Neuronal stem cell (in vitro differentiated cells): ENCODE data around the gene BLM.

Experiments
- DNase-seq: peaks from one replicate; pipeline ENCODE4 v3.0.0-alpha.2; 2013; ENCODE audit warnings: low spot score
- H2AFZ ChIP-seq: one replicate; pipeline ENCODE4 v1.6.1; 2013; ENCODE audit warnings: mild to moderate bottlenecking, low read length, inconsistent platforms
- H2AK5ac ChIP-seq: 2 replicates; pipeline ENCODE4 v1.6.1; 2013; ENCODE audit warnings: low read depth, mild to moderate bottlenecking, inconsistent platforms, low read length, moderate library complexity, mixed read lengths
- H2BK120ac ChIP-seq: 2 replicates; pipeline ENCODE4 v1.6.1; 2013; ENCODE audit warnings: low read depth, mild to moderate bottlenecking, inconsistent platforms, low read length, moderate library complexity, mixed read lengths
- H2BK12ac ChIP-seq: one replicate; pipeline ENCODE4 v1.6.1; 2013; ENCODE audit warnings: low read length, inconsistent platforms
- H2BK15ac ChIP-seq: 2 replicates; pipeline ENCODE4 v1.6.1; 2013; ENCODE audit warnings: mild to moderate bottlenecking, low read length, inconsistent platforms, mixed read lengths
- H2BK5ac ChIP-seq: one replicate; pipeline ENCODE4 v1.6.1; 2013; ENCODE audit warnings: inconsistent platforms, mild to moderate bottlenecking, low read length, moderate library complexity
- H3K14ac ChIP-seq: one replicate; pipeline ENCODE4 v1.6.1; 2013; ENCODE audit warnings: low read length, inconsistent platforms
- H3K18ac ChIP-seq: 2 replicates; pipeline ENCODE4 v1.6.1; 2013; ENCODE audit warnings: low read length, inconsistent platforms
- H3K23ac ChIP-seq: 2 replicates; pipeline ENCODE4 v1.6.1; 2013; ENCODE audit warnings: low read depth, mild to moderate bottlenecking, mixed read lengths, low read length, inconsistent platforms; ENCODE audit not compliant: poor library complexity
- H3K27ac ChIP-seq: replicated peaks from 3 replicates; pipeline ENCODE4 v1.5.1; 2013; ENCODE audit warnings: low read length, inconsistent platforms
- H3K27me3 ChIP-seq, 3 experiments: 2 replicates each; pipeline ENCODE4 v1.6.1; 2013; ENCODE audit warnings: low read length in 3 of 3, mild to moderate bottlenecking in 2 of 3, inconsistent platforms in 1 of 3, low read depth in 1 of 3, mixed read lengths in 1 of 3, moderate library complexity in 1 of 3; ENCODE audit not compliant: control insufficient read depth in 3 of 3, insufficient read depth in 3 of 3
- H3K36me3 ChIP-seq, 2 donors: replicated peaks in 1 of 2; 2 replicates each; pipeline ENCODE4 v1.6.1; 2013; ENCODE audit warnings: low read length in 2 of 2; ENCODE audit not compliant: control insufficient read depth in 2 of 2, insufficient read depth in 2 of 2
- H3K4ac ChIP-seq: 2 replicates; pipeline ENCODE4 v1.6.1; 2013; ENCODE audit warnings: inconsistent platforms, mild to moderate bottlenecking, low read length, moderate library complexity
- H3K4me1 ChIP-seq, 2 donors: 1 replicate in 1 of 2; 2 replicates in 1 of 2; pipeline ENCODE4 v1.6.1; 2013; ENCODE audit warnings: low read length in 2 of 2, low read depth in 1 of 2; ENCODE audit not compliant: control insufficient read depth in 2 of 2, insufficient read depth in 1 of 2
- H3K4me2 ChIP-seq: one replicate; pipeline ENCODE4 v1.6.1; 2013; ENCODE audit warnings: mild to moderate bottlenecking, low read length, inconsistent platforms; ENCODE audit not compliant: insufficient read depth, poor library complexity, severe bottlenecking
- H3K4me3 ChIP-seq, 2 donors: 2 replicates each; pipeline ENCODE4 v1.5.1; 2013; ENCODE audit warnings: low read length in 2 of 2, mild to moderate bottlenecking in 2 of 2, inconsistent platforms in 1 of 2, moderate library complexity in 1 of 2
- H3K79me1 ChIP-seq: one replicate; pipeline ENCODE4 v1.6.1; 2013; ENCODE audit warnings: low read depth, mild to moderate bottlenecking, inconsistent platforms, low read length, moderate library complexity
- H3K9ac ChIP-seq: one replicate; pipeline ENCODE4 v1.6.1; 2013; ENCODE audit warnings: mild to moderate bottlenecking, low read depth, low read length, inconsistent platforms; ENCODE audit not compliant: poor library complexity
- H3K9me3 ChIP-seq, 2 donors: replicated peaks in 1 of 2; 2 replicates each; pipeline versions ENCODE3 to v1.6.1; 2013; ENCODE audit warnings: low read length in 2 of 2, mild to moderate bottlenecking in 2 of 2, inconsistent platforms in 1 of 2, low read depth in 1 of 2, mixed read lengths in 1 of 2, moderate library complexity in 1 of 2; ENCODE audit not compliant: control insufficient read depth in 2 of 2, insufficient read depth in 1 of 2
- H4K8ac ChIP-seq: one replicate; pipeline ENCODE4 v1.6.1; 2013; ENCODE audit warnings: low read depth, mild to moderate bottlenecking, inconsistent platforms, low read length, moderate library complexity
- H4K91ac ChIP-seq: one replicate; pipeline ENCODE4 v1.6.1; 2013; ENCODE audit warnings: low read length, low read depth, mild to moderate bottlenecking, inconsistent platforms; ENCODE audit not compliant: poor library complexity
- WGBS, 2 donors: extraction: QIAGEN DNeasy Blood & Tissue Kit; methylation state at CpG; one replicate each; pipeline ENCODE4 v1.1.7; 2013; ENCODE audit warnings: missing lambda C conversion rate in 2 of 2, mixed read lengths in 1 of 2; ENCODE audit not compliant: insufficient read length in 2 of 2, insufficient replicate concordance in 1 of 2; ENCODE audit errors: extremely low coverage in 2 of 2; 5-methylcytosine and 5-hydroxymethylcytosine counted together

The BLM gene

GRCh38 chr15:90829126-90829525, 112.0 kb downstream of the BLM start:
- Histone ChIP-seq H3K4me1 (no peaks in the 10 kb centered on the region), H3K27me3 (no peaks in the 10 kb centered on the region), H2BK12ac (no peak overlapping the region), H3K4me3 (no peak overlapping the region), H4K8ac (no peak overlapping the region), H3K9me3 (no peaks in the 10 kb centered on the region), H2BK120ac (no peak overlapping the region), H2AFZ (no peak overlapping the region), H3K18ac (no peak overlapping the region), H3K14ac (no peak overlapping the region), H3K4me2 (no peak overlapping the region), H4K91ac (no peak overlapping the region), H3K79me1 (no peaks in the 10 kb centered on the region), H3K36me3 (no peaks in the 10 kb centered on the region), H2BK15ac (no peak overlapping the region), H2AK5ac (no peak overlapping the region), H3K9ac (no peak overlapping the region), H2BK5ac (peak overlapping the region; percentile 82), H3K27ac (no peak overlapping the region), H3K4ac (no peak overlapping the region), H3K23ac (no peak overlapping the region)
- DNase-seq, result no peak
- WGBS, 2 donors, result no CpG with 5 or more reads among the region's 6 CpGs

- Histone ChIP-seq H3K4me3 (no peak overlapping the region), H2BK5ac (no peak overlapping the region), H3K4me2 (no peak overlapping the region), H3K18ac (peak overlapping the region; percentile 13), H3K23ac (no peak overlapping the region), H4K8ac (no peak overlapping the region), H3K9me3 (no peaks in the 10 kb centered on the region), H4K91ac (no peak overlapping the region), H3K4ac (no peak overlapping the region), H3K27ac (no peak overlapping the region), H2BK120ac (no peak overlapping the region), H3K14ac (no peak overlapping the region), H2AFZ (peak overlapping the region; percentile 31), H2BK12ac (no peak overlapping the region), H2AK5ac (no peak overlapping the region), H2BK15ac (no peak overlapping the region), H3K79me1 (no peaks in the 10 kb centered on the region), H3K36me3 (no peaks in the 10 kb centered on the region), H3K4me1 (no peaks in the 10 kb centered on the region), H3K9ac (no peak overlapping the region), H3K27me3 (no peaks in the 10 kb centered on the region)
- DNase-seq, result no peak
- no CpG with 5 or more reads among the region's 15 CpGs for WGBS, 2 donors
Observed at GRCh38 chr15:90829942-90830440, 112.8 kb downstream of the BLM start.

GRCh38 chr15:90834626-90835025, 117.5 kb downstream of the BLM start:
- Histone ChIP-seq H2BK15ac (no peak overlapping the region), H3K27me3 (no peaks in the 10 kb centered on the region), H3K79me1 (no peaks in the 10 kb centered on the region), H3K9me3 (no peaks in the 10 kb centered on the region), H3K4me1 (peaks cover 6 to 7% of the 10 kb centered on the region in 2 donors), H4K91ac (no peak overlapping the region), H2BK12ac (no peak overlapping the region), H3K27ac (no peak overlapping the region), H3K14ac (no peak overlapping the region), H2BK120ac (no peak overlapping the region), H3K4ac (no peak overlapping the region), H2AK5ac (no peak overlapping the region), H3K4me3 (no peak overlapping the region), H4K8ac (no peak overlapping the region), H3K18ac (no peak overlapping the region), H3K23ac (no peak overlapping the region), H2AFZ (no peak overlapping the region), H3K9ac (no peak overlapping the region), H2BK5ac (no peak overlapping the region), H3K4me2 (no peak overlapping the region), H3K36me3 (no peaks in the 10 kb centered on the region)
- no CpG with 5 or more reads among the region's 5 CpGs for WGBS, 2 donors
- DNase-seq, result no peak

- H3K4me2 ChIP-seq, result no peak overlapping the region
- H3K27ac ChIP-seq, result no peak overlapping the region
- no peaks in the 10 kb centered on the region for H3K9me3 ChIP-seq
- no CpG with 5 or more reads among the region's 7 CpGs for WGBS, 2 donors
- H2BK15ac ChIP-seq, result no peak overlapping the region
- H2BK12ac ChIP-seq, result no peak overlapping the region
- no peak overlapping the region for H2AK5ac ChIP-seq
- H3K4ac ChIP-seq, result no peak overlapping the region
- H4K91ac ChIP-seq, result no peak overlapping the region
- peak overlapping the region; percentile 37 for H2AFZ ChIP-seq
- H3K4me3 ChIP-seq, result no peak overlapping the region
- H3K4me1 ChIP-seq, result peaks cover 18 to 19% of the 10 kb centered on the region in 2 donors
- H3K79me1 ChIP-seq, result no peaks in the 10 kb centered on the region
- no peaks in the 10 kb centered on the region for H3K36me3 ChIP-seq
- DNase-seq, result no peak
- H3K9ac ChIP-seq, result no peak overlapping the region
- H3K23ac ChIP-seq, result no peak overlapping the region
- no peak overlapping the region for H2BK5ac ChIP-seq
- H3K18ac ChIP-seq, result no peak overlapping the region
- H3K14ac ChIP-seq, result no peak overlapping the region
- no peak overlapping the region for H4K8ac ChIP-seq
- H2BK120ac ChIP-seq, result no peak overlapping the region
- no peaks in the 10 kb centered on the region for H3K27me3 ChIP-seq
Observed at GRCh38 chr15:90836296-90836871, 119.2 kb downstream of the BLM start.
